Stimulated activated CD4-positive, alpha-beta T cell treated with anti-CD3 and anti-CD28 coated beads, Interleukin-12 subunit alpha, Interleukin-12 subunit beta, amount 100 ng/mL, for 24 hours (primary cell): ENCODE results near the gene CAMK1D.
"Not testable (repeated sequence)": the region's sequence is repeated elsewhere in the genome, so short reads cannot be mapped to it uniquely, and the experiment has no call there.

ENCODE experiments used
- DNase-seq, 2 experiments: peaks; one replicate each; pipeline ENCODE4 v3.0.0-alpha.2; 2020; ENCODE audit warnings: low read depth in 2 of 2

Gene CAMK1D

DNA sequence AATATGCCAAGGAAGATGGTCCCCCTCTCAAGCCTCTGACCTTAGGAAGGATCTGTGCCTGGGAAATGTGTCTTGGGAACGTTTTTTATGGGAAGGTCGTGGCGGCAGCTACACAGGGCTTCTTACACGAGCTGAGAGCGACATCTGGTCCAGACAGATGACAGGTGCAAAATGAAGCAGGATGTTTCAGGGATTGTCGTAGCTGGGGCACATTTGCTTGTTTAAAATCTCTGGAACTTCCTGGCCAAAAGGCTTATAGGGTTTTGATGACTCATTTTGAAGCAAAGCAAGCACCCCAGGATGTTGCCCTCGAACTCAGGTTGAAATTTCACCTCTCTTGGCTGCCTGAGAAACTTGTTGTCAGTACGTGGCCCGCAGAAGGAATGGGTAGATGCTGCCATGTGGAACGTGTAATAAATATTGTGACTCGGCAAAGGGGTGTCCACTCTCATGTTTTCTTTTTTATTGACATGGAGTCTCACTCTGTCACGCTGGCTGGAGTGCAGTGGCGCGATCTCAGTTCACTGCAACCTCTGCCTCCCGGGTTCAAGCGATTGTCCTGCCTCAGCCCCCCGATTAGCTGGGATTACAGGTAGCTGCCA, 117.5 kb downstream of the CAMK1D start:
- no peak for DNase-seq

DNA sequence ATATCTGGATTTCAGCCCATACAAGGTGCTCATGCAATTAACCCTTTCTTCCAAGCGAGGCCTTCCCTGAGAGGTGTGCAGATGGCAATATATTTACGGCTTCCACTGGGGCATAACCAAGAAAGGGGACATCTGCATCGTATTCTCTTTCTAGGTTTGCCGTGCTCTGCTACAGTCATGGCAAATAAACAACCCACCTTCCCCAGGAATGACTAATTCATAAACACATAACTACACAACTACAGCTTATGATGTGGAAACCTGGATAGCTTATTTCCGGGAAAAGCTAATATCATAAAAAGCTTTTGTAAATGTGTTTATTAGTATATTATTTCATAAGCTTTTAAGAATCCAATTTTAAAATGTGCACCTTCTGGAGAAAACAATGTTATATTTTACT, 120.0 kb downstream of the CAMK1D start:
- no peak for DNase-seq

DNA sequence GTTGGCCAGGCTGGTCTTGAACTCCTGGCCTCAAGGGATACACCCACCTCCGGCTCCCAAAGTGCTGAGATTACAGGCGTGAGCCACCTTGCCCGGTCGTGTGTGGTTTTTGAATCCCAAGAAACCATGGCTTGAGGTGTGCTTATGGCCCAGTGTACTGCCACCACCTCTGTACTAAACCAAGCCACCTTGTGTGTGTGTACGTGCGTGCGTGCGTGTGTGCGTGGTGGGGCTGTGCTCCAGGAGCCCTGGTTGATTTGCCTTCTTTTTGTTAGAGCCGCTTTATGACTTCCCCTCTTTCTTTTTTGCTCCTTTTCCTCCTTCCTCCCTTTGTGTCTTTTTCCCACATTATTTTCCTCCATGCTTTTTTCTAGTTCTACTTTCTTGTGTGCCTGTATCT, 121.4 kb downstream of the CAMK1D start:
- no peak for DNase-seq

DNA sequence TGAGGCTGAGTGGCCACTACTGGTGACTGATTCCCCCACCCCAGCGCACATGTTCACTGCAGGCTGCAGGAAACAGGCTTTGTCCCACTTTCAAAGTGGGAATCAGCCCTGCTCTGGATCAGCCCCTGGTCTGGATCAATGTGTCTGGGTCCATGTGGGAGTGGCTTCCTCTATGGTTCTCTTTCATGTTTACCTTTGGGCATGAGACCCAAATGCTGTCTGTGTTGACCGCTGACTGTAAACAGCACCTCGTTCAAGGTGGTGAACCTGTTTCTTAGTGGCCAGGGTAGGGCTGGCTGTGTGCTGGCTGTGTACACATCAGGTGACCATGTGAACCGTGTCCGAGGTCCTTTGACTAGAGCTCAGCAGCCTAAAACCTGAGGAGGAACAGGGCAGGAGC, 121.8 kb downstream of the CAMK1D start:
- DNase-seq: no peak

DNA sequence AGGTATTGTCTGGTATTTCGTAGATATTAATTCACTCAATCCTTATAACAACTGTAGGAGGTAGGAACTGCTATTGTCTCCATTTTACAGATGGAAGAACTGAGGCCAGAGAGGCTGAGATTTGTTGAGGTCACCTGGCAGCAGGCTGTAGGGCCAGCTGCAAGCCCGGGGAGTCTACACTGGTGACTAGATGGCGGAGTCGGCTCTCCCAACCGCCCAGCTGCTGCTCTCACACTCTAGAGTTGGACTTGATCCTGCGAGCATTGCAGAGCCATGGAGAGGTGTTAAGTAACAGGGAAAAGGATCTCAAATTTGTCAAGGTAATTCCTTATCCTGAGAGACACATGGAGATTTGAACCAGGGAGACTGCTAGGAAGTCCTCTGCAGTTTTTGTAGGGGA, 124.1 kb downstream of the CAMK1D start:
- DNase-seq: no peak

DNA sequence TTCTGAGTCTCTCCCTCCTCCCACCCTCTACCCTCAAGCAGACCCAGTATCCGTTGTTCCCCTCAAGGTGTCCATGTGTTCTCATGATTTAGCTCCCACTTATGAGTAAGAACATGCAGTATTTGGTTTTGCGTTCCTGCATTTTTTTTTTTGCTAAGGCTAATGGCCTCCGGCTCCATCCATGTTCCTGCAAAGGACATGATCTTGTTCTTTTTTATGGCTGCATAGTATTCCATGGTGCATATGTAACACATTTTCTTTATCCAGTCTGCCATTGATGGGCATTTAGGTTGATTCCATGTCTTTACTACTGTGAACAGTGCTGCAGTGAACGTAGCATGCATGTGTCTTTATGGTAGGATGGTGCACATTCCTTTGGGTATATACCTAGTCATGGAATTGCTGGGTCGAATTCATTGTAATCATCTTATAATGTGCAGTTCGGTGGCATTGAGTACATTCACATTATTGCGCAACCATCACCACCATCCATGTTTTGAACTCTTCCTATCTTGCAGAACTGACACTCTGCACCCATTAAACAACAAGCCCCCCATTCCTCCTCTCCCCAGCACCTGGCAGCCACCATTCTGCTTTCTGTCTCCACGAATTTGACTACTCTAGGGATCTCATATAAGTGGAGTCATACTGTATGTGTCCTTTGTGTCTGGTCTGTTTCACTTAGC, 125.5 kb downstream of the CAMK1D start:
- no peak for DNase-seq

DNA sequence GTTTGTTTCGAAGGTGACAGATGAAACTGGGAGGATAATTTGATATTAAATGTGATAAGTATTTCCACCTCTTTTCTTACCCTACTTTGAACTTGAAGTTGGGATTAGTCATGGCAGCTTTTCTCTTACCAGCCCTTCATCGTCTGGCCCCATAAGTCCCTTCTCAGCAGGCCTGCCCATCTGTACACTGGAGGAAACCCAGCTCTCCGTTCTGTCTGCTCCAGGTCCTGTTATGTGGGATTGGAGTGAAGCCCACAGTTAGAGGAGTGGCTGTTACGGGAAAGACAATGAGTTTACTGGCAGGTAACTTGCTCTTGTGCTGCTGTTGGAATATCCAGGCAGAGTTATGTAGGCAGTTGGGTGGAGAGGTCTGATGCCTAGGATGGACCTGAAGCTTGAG, 127.3 kb downstream of the CAMK1D start:
- no peak for DNase-seq

DNA sequence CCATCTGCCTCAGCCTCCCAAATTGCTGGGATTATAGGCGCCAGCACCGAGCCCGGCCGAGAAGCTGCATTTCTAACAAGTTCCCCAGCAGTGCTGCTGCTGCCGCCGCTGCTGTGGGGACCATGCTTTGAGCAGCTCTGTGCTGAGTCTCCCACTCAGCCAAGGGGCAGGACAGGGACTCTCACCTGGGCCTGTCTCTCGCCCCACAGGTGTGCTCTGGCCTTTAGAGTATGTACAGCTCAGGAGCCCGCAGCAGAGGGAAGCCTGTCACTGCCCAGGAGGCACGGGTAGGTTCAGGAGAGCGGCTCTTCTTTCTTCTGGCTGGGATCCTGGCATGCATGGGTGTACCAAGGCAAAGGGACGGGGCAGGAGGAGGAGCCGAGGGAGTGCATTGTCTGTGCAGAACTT, 130.1 kb downstream of the CAMK1D start:
- no peak for DNase-seq

DNA sequence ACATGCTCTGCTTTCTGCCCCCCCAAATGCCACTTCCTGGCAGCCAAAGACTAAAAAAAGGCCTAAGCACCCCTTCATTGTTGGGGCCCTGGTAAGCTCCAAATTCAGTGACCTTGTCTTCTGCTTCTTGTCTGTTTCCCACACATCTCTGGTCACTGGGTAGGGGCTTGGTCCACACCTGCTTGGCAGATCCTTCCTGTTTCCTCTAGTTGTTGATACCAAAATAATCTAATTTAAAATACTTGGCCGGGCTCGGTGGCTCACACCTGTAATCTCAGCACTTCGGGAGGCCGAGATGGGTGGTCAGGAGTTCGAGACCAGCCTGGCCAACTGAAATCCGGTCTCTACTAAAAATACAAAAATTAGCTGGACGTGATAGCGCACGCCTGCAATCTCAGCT, 130.6 kb downstream of the CAMK1D start:
- DNase-seq: no peak

DNA sequence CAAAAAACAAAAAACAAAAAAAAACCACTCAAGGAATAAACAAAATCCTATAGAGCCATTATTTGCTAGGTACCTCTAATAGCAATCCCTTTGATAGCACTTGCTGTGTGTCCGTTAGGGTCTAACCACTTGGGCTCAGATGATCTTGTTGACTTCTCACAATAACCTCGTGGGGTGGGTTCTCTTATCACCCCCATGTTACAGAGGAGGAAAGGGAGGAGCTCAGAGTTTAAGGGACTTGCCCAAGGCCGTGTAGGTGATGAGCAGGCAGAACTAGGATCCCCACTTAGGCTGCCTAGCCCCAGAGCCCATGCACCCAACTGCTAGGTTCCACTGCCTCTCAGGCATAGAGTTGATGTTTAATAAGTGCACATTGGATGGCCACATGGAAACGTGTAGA, 131.1 kb downstream of the CAMK1D start:
- no peak for DNase-seq

DNA sequence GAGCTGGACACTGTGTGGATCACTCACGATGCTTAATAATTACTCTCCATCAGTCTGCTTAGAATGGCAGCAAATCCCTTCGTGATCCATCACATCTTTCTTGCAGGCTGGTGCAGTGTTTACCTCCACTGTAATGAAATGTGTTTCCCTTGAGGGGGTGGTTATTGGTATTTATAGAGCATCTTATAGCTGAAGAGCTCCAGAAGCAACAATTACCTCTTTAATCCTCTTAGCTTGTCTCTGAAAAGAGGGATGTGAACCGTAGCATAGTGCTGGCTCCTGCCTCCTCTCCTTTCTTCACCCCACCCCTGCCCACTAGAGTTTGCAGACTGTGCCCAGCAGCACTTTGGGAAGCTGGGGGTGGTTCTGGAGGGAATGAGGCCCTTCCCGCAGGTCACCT, 132.6 kb downstream of the CAMK1D start:
- no peak for DNase-seq

DNA sequence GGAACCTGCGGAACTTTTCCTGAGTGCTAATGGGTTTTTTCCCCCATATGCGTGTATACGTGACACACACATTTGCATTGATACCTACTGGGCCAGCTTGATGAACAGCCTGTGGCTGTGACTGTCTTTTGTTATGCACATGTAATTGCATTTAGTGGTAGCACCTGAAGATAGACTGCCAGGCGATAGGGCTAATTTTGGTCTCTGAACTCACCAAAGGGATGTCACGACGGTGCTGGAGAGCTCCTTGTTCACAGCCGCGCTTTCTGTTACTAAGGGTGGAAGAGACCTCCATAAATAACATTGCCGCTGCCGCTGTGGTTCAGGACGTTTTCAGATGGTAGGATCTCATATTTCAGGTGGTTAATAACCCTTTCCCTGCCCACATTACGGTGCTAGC, 133.2 kb downstream of the CAMK1D start:
- no peak for DNase-seq

DNA sequence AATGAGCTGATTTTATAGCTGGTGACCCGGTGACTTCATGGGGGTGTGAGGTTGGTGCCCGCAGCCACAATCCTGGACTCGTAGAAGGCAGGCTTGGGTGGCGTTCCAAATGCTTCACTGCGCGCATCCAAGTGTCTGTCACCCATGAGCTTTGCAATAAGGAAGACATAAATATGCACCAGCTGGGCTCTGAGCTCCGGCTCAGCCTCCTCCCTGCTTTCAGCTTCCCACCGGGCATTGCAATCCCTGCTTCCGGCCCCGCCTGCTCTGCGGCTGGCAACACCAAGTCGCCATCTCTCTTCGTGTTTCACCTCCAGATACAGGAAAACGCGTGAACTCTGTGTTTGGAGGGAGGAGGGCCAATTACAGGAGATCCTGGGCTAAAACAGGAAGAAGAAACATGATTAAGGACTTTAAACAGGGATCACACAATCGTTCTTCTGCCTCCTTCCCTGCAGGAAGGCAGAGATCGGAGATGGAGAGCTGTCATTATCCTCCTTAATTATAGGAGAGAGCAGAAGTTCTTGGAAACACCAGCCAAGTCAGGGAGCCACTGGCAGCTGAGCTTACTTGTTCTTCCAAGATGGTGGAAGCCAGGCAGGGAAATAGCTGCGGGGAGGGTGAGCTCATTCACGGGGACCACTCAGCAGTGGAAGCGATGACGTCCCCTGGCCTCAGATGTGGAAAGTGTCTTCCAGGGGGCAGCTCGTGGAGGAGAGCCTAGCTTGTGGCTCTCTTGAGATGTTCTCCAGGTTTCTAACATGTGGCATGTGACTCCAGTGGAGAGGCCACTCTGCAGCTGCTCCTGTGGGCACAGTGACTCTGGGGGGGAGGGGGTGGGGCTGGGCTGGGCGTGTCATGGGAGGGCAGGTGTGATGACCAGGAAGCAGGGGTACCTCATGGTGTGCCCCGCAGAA, 134.9 kb downstream of the CAMK1D start:
- DNase-seq: no peak

DNA sequence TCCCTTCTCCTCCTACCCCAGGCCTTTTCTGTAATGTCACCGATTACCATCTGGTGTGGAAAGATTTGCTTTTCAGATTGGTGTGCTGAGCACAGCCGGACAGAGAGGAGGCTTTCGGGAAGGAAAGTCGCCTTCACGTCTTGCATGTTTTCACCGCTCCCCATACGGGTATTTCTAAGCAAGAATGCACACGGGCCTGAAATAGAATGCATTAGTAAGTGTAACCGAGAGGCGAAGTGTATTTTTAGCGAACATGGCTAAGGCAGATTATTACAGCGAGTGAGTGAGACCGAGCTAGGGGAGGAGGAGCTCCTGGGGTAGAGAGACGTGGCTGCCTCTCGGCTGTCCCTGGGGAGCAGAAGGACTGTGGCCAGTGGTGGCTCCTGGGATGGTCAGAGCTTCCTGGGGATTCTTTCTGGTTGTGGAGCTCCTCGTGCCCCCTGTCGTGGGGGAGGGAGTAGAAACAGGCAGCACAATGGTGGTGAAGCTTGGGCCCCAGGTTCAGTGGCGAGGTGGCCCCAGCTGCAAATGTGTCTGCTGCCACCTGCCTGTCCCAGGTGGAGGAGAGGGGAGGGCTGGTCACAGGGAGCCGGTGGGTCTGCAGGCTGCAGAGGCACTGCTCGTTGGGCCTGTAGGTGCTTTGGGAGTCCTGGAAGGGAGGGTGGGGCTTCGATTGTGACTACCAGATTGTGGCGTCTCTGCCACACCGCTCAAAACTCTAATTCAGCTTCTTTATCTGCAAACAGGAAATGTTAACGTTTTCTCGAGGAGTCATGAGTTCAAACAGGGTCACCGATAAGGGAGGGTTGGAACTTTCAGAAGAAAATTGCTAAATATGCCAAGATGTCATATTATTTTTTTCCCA, 135.8 kb downstream of the CAMK1D start:
- DNase-seq: peak in 1 of 2 experiments; percentile 2

DNA sequence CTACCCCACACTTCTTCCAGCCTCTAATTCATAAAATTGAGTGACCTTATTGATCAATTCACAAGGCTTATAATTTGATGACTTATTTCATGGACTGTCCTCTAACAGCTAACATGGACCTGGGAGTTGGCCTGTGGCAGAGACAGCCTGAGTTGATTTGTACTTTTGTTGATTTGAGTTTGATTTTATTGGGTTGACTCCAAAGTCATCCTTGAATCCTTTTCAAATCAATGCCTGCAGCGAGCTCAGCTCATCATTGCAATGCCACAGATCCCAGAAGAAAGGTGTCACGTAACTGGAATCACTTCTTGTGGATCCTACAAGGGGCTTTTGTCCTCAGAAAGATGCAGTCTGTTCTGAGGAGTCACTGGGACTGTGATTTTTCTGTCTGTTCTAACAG, 138.0 kb downstream of the CAMK1D start:
- DNase-seq: no peak

DNA sequence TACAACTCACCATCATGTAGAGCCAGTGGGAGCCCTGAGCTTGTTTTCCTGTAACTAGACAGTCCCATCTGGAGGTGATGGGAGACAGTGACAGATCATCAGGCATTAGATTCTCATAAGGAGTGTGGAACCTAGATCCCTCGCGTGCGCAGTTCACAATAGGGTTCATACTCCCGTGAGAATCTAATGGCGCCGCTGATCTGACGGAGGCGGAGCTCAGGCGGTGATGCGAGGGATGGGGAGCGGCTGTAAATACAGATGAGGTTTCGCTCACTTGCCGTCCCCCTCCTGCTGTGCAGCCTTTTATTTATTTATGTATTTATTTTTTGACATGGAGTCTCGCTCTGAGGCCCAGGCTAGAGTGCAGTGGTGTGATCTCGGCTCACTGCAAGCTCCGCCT, 139.3 kb downstream of the CAMK1D start:
- no peak for DNase-seq

DNA sequence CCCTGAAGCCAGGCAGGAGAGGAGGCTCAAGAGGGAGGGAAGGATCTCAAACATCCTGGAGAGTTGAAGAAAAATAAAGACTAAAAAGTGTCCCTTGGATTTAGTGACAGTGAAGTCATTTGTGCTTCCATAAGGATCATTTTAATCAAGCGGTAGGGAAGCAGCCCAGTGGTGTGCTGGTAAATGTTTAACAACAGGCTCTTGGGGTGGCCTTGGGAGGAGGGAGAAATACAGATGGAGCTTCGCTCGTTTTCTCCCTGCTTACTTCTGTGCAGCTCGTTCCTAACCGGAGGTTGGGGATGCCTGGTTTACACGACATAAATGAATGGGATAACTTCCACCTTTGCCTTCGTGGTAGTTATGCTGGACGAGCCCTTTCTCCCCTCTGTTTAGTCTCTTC, 140.0 kb downstream of the CAMK1D start:
- no peak for DNase-seq

DNA sequence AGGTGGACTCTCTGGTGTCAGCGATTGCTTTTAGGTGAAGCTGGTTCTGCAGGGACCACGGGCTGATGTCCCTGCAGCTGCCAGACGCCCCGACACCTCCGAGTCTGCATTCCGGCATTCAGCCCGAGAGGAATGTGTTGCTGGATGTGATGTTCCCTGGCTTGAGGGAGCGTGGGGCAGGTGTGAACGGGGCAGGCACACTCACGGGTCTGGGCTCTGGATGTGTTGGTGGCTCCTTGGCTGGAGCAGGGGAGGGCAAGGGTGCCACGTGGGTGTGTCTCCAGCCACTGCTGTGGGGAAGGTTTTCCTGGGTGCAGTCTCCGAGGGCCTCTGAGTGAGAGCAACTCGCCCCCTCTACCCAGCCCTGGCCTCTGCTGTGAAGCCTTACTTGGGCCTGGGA, 140.5 kb downstream of the CAMK1D start:
- no peak for DNase-seq

DNA sequence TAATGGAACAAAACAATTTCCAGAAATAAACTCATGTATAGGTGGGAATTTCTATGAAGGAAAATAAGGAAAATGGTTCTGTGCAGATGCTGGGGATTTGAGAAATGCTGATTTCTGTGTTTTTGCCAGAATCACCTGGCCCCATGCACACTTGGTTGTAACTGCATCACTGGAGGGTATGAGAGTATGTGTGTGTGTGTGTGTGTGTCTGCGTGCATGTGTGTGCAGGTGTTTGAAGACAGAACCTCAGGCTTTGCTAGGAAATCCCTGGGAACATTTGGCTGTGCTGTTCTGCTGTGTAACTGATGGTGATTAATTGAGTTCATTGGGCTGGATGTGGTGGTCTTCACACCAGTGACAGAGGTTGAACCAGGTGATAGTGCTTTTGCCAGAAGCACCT, 141.6 kb downstream of the CAMK1D start:
- no peak for DNase-seq

DNA sequence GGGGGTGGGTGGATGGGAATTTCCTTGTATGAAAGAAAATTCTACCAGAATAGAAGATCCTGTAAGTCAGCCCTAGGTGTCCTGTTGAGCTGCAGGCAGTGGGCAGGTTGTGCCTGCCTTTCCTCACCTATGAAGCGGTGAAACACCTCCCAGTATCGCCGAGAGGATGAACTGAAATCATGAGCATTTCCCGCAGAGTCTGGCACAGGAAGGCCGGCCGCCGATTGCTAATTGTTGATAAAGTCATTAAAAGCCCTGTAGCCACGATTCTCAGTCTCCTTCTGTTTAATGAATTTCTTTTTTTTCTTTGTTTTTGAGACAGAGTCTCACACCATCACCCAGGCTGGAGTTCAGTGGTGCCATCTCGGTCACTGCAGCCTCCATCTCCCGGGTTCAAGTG, 142.1 kb downstream of the CAMK1D start:
- DNase-seq: no peak

DNA sequence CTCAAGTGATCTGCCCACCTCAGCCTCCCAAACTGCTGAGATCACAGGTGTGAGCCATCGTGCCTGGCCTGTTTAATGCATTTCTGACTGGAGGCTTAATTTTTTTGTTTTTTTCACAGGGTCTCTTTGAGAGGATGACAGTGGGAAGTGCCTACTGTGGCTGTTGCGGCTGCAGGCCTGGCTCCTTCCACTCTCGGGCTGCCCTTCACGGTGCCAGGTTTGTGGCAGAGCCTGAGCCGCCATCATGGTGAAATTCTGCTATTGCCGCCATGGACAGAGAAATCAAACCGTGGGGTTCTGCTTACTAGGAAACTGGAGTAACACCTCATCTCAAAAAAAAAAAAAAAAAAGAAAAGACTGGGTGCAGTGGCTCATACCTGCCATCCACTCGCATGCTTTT, 142.7 kb downstream of the CAMK1D start:
- DNase-seq: no peak

DNA sequence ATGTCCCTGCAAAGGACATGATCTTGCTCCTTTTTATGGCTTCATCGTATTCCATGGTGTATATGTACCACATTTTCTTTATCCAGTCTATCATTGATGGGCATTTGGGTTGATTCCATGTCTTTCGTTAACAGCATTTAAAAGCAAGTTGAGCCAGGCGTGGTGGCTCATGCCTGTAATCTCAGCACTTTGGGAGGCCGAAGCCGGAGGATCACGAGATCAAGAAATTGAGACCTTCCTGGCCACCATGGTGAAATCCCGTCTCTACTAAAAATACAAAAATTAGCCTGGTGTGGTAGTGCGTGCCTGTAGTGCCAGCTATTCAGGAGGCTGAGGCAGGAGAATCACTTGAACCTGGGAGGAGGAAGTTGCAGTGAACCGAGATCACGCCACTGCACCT, 147.7 kb downstream of the CAMK1D start:
- not testable (repeated sequence) for DNase-seq
